ENCODE measurements around the gene ALOX5AP. TPM values are rescaled to one million over a fixed set of nuclear protein-coding genes. Genes with fewer than 3 reads are reported as not detected.

The ALOX5AP gene
- total RNA-seq, 1 experiment from 2014 or later: not detected

DNA sequence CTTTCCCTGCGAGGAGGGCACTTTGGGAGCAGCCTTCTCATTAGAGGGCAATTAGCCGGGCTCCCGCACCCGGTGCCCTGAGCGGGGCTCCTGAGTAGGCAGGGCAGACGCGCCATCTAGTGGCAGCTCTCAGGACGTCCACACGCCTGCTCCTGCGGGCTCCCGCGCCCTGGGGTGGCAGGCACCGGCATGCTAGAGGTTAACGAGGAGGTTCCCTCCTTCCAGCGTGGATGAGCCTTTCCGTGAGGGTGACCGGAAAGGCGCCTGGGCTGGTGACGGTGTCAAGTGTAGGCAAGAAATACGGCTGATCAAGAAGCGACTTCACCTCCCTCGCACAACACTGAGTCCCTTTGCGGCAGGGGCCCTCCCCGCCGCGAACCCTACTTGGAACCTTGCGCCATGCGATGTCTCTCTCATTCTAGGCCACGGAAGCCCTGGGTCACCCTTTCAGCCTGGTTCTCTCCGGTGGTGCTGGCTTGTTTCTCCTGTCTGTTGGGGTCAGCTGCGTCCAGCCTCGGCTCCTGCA is 67.7 kb downstream of the ALOX5AP start:
- ATAC-seq (peak; percentile 97), DNase-seq (peak; percentile 73)
- no peaks in the 10 kb centered on the region; the same call in 1 of the 2 replicates for H3K4me1 ChIP-seq (ENCODE audit: insufficient read depth, low read length)
- H4K20me1 ChIP-seq (ENCODE audit: low read length): no peaks in the 10 kb centered on the region
- H3K4me2 ChIP-seq (ENCODE audit: low read length): peak overlapping the region; percentile 55
- H3K9me2 ChIP-seq (replicated peaks; ENCODE audit: low read length): no peaks in the 10 kb centered on the region
- intact Hi-C loops (cut with micrococcal nuclease): loop anchor here (2.0 to 5.0 kb wide), 4 partner anchors 126 to 336 kb away; partner anchors contain the start of genes HMGB1 and USPL1
- no peak overlapping the region for H3K27ac ChIP-seq (ENCODE audit: low read length)
- no peak for TF ChIP-seq EZH2 (IDR thresholded peaks at IDR 0.05; ENCODE audit: low read length, unreplicated experiment)
- TF ChIP-seq EZH2phosphoT487 (IDR thresholded peaks at IDR 0.05; ENCODE audit: borderline replicate concordance, low read length): no peak
- peak; percentile 89 for TF ChIP-seq CTCF (conservative IDR thresholded peaks at IDR 0.05; ENCODE audit: low read depth, low read length)
- CTCF ChIA-PET: interaction anchor here (1.7 kb wide), 1 partner anchor 63 kb away, joined by 4 read pairs; no protein-coding TSS in a partner anchor
- no peaks in the 10 kb centered on the region for H3K79me2 ChIP-seq (ENCODE audit: low read length)
- BruUV-seq (replicated peaks): no TSS peak
- no peaks in the 10 kb centered on the region for H3F3A ChIP-seq (ENCODE audit: low read length, unreplicated experiment)
- no peak overlapping the region for H3K9ac ChIP-seq (ENCODE audit: low read length)
- H3K9me3 ChIP-seq (ENCODE audit: low read length): no peaks in the 10 kb centered on the region
- H3K36me3 ChIP-seq (ENCODE audit: low read depth, low read length): no peaks in the 10 kb centered on the region
- H3K27me3 ChIP-seq (ENCODE audit: low read length): no peaks in the 10 kb centered on the region
- H3K4me3 ChIP-seq (ENCODE audit: low read length): peak overlapping the region; percentile 26; the same call in 1 of the 2 replicates
- peak overlapping the region; percentile 65 for H2AFZ ChIP-seq (ENCODE audit: low read length)
- POLR2A ChIA-PET (ENCODE audit: unreplicated experiment): no interaction called here

GRCh38 chr13:30803749-30804148 is 68.4 kb downstream of the ALOX5AP start:
- Histone ChIP-seq H3K27me3 (ENCODE audit: low read length) (no peaks in the 10 kb centered on the region), H3K27ac (ENCODE audit: low read length) (no peak overlapping the region), H3F3A (ENCODE audit: low read length, unreplicated experiment) (no peaks in the 10 kb centered on the region), H3K4me1 (ENCODE audit: insufficient read depth, low read length) (no peaks in the 10 kb centered on the region; the same call in 1 of the 2 replicates), H3K36me3 (ENCODE audit: low read depth, low read length) (no peaks in the 10 kb centered on the region), H3K9me3 (ENCODE audit: low read length) (no peaks in the 10 kb centered on the region), H3K4me3 (ENCODE audit: low read length) (no peak overlapping the region), H2AFZ (ENCODE audit: low read length) (no peak overlapping the region), H3K9ac (ENCODE audit: low read length) (no peak overlapping the region), H3K79me2 (ENCODE audit: low read length) (no peaks in the 10 kb centered on the region), H3K9me2 (replicated peaks; ENCODE audit: low read length) (no peaks in the 10 kb centered on the region), H4K20me1 (ENCODE audit: low read length) (no peaks in the 10 kb centered on the region), H3K4me2 (ENCODE audit: low read length) (no peak overlapping the region)
- DNase-seq (no peak), ATAC-seq (no peak)
- intact Hi-C loops (cut with micrococcal nuclease): loop anchor here (2.0 to 5.0 kb wide), 4 partner anchors 127 to 336 kb away; partner anchors contain the start of genes HMGB1 and USPL1
- ChIA-PET CTCF (interaction anchor here (1.7 kb wide), 1 partner anchor 62 kb away, joined by 4 read pairs; no protein-coding TSS in a partner anchor), POLR2A (ENCODE audit: unreplicated experiment) (no interaction called here)
- TF ChIP-seq EZH2 (IDR thresholded peaks at IDR 0.05; ENCODE audit: low read length, unreplicated experiment): no peak
- no peak for TF ChIP-seq EZH2phosphoT487 (IDR thresholded peaks at IDR 0.05; ENCODE audit: borderline replicate concordance, low read length)
- no peak for TF ChIP-seq CTCF (conservative IDR thresholded peaks at IDR 0.05; ENCODE audit: low read depth, low read length)
- no TSS peak for BruUV-seq (replicated peaks)

DNA sequence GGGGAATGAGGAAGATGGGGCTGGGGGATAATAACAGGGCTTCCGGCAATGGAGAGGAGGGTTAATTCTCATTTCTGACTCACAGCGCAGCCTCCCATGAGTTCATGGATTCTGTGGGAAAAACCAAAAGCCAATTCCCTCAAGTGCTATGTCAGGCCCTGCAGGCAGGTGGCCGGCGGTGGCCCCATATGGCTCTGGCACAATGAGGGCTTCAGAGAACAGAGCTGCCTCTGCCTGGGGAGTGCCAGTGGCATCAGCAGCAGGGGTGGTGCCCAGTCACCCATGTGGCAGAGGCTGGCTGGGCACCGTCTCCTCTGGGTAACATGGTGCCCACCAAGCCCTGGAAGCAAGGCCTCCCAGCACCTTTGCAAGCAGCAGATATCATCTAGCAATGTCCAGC is 69.1 kb downstream of the ALOX5AP start:
- no TSS peak for BruUV-seq (replicated peaks)
- Histone ChIP-seq H3K9me2 (replicated peaks; ENCODE audit: low read length) (no peaks in the 10 kb centered on the region), H3K36me3 (ENCODE audit: low read depth, low read length) (no peaks in the 10 kb centered on the region), H3K4me3 (ENCODE audit: low read length) (no peak overlapping the region), H3K4me2 (ENCODE audit: low read length) (no peak overlapping the region), H3K4me1 (ENCODE audit: insufficient read depth, low read length) (no peaks in the 10 kb centered on the region; the same call in 1 of the 2 replicates), H3F3A (ENCODE audit: low read length, unreplicated experiment) (no peaks in the 10 kb centered on the region), H4K20me1 (ENCODE audit: low read length) (no peaks in the 10 kb centered on the region), H3K27ac (ENCODE audit: low read length) (no peak overlapping the region), H3K9ac (ENCODE audit: low read length) (no peak overlapping the region), H3K79me2 (ENCODE audit: low read length) (no peaks in the 10 kb centered on the region), H3K27me3 (ENCODE audit: low read length) (no peaks in the 10 kb centered on the region), H2AFZ (ENCODE audit: low read length) (no peak overlapping the region), H3K9me3 (ENCODE audit: low read length) (no peaks in the 10 kb centered on the region)
- ChIA-PET CTCF (interaction anchor here (0.8 to 1.7 kb wide), 2 partner anchors 12 to 61 kb away, joined by 4 to 6 read pairs; no protein-coding TSS in a partner anchor), POLR2A (ENCODE audit: unreplicated experiment) (no interaction called here)
- TF ChIP-seq EZH2 (IDR thresholded peaks at IDR 0.05; ENCODE audit: low read length, unreplicated experiment) (no peak), CTCF (conservative IDR thresholded peaks at IDR 0.05; ENCODE audit: low read depth, low read length) (peak; percentile 33; the same call in 1 of the 2 replicates)
- intact Hi-C loops (cut with micrococcal nuclease): loop anchor here (5.0 kb wide), 1 partner anchor 337 kb away; the partner anchor contains the start of gene HMGB1
- ATAC-seq (no peak), DNase-seq (no peak)

All from PC-3 (cell line).